ENCODE results near the gene CD44. TPM values are rescaled to one million over a fixed set of nuclear protein-coding genes. Genes with fewer than 3 reads are reported as not detected.

The CD44 gene
- total RNA-seq, 4 donors from 2014 or later: 19.5 to 32.5 (median 29.2) TPM

DNA sequence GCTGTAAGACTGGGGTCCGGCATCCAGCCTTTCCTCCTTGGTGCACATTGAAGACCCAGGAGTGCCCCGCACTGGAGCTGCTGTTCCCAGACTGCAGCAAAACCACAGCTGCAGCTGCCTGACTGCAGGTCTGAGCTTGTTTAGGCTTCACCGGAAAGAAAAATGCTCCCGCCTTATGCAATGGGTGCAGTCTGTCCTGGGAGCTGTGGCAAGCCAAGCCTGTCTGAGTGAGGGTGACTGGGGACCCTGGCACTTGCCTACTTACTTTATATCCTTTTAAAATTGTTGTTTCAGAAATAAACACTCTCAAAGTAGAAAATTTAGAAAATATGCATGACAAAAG, 23.3 kb upstream of the CD44 start:
- no peak overlapping the region for H3K4me3 ChIP-seq
- TF ChIP-seq POLR2A (IDR thresholded peaks at IDR 0.05): no peak
- TF ChIP-seq, protein P1, sequence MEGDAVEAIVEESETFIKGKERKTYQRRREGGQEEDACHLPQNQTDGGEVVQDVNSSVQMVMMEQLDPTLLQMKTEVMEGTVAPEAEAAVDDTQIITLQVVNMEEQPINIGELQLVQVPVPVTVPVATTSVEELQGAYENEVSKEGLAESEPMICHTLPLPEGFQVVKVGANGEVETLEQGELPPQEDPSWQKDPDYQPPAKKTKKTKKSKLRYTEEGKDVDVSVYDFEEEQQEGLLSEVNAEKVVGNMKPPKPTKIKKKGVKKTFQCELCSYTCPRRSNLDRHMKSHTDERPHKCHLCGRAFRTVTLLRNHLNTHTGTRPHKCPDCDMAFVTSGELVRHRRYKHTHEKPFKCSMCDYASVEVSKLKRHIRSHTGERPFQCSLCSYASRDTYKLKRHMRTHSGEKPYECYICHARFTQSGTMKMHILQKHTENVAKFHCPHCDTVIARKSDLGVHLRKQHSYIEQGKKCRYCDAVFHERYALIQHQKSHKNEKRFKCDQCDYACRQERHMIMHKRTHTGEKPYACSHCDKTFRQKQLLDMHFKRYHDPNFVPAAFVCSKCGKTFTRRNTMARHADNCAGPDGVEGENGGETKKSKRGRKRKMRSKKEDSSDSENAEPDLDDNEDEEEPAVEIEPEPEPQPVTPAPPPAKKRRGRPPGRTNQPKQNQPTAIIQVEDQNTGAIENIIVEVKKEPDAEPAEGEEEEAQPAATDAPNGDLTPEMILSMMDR (IDR thresholded peaks at IDR 0.05 in 4 of 5, conservative IDR thresholded peaks at IDR 0.05 in 1 of 5): no peak

DNA sequence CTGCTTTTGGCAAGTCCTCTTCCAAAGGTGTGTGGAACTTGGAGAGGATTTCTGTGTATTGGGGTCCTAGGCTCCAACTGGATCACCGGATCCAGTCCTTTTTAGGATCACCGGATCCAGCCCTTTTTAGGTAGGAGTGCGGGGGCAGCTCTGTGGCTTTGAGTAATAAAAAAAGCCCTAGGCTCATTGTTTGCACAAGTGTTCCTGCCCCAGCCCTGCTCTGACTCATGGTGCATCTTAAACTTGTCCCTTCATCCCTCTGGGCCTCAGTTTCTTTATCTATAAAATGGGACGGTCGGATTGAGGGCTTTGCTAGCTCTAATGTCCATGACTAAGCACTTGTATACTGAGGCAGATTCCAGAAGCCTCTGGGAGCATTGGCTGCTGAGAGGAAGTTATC, 22.7 kb upstream of the CD44 start:
- Histone ChIP-seq H3K27ac (no peak overlapping the region), H3K36me3 (no peaks in the 10 kb centered on the region), H3K9me3 (no peaks in the 10 kb centered on the region), H3K4me3 (no peak overlapping the region), H3K27me3 (no peaks in the 10 kb centered on the region), H3K4me1 (peaks cover 4 to 6% of the 10 kb centered on the region in 2 donors)
- DNase-seq: no peak
- ATAC-seq: no peak
- TF ChIP-seq POLR2A (IDR thresholded peaks at IDR 0.05): no peak
- TF ChIP-seq, protein P1 (IDR thresholded peaks at IDR 0.05 in 4 of 5, conservative IDR thresholded peaks at IDR 0.05 in 1 of 5): no peak
- in situ Hi-C loops (cut with MboI; ENCODE audit: low sequenced_read_pairs in 4 of 4): no loop called here
- intact Hi-C loops (cut with DNase I; ENCODE audit: low total_unique reads): no loop called here

More for the DNA sequence above, 23.3 kb upstream of the CD44 start:
- in situ Hi-C loops (cut with MboI; ENCODE audit: low sequenced_read_pairs in 4 of 4): no loop called here
- no peaks in the 10 kb centered on the region for H3K9me3 ChIP-seq
- no peaks in the 10 kb centered on the region for H3K27me3 ChIP-seq
- DNase-seq (no peak), ATAC-seq (no peak)
- peaks cover 4 to 6% of the 10 kb centered on the region in 2 donors for H3K4me1 ChIP-seq
- intact Hi-C loops (cut with DNase I; ENCODE audit: low total_unique reads): no loop called here
- H3K36me3 ChIP-seq: no peaks in the 10 kb centered on the region
- H3K27ac ChIP-seq: no peak overlapping the region

- TF ChIP-seq, protein P1 (IDR thresholded peaks at IDR 0.05 in 4 of 5, conservative IDR thresholded peaks at IDR 0.05 in 1 of 5): no peak
- no peak for TF ChIP-seq POLR2A (IDR thresholded peaks at IDR 0.05)
- no peak overlapping the region for H3K27ac ChIP-seq
- in situ Hi-C loops (cut with MboI; ENCODE audit: low sequenced_read_pairs in 4 of 4) (no loop called here), intact Hi-C loops (cut with DNase I; ENCODE audit: low total_unique reads) (no loop called here)
- peaks cover 4 to 6% of the 10 kb centered on the region in 2 donors for H3K4me1 ChIP-seq
- H3K27me3 ChIP-seq: no peaks in the 10 kb centered on the region
- no peak overlapping the region for H3K4me3 ChIP-seq
- no peak for DNase-seq
- peak in 1 of 2 donors; percentile 36 for ATAC-seq
- H3K9me3 ChIP-seq: no peaks in the 10 kb centered on the region
- H3K36me3 ChIP-seq: no peaks in the 10 kb centered on the region
Observed at GRCh38 chr11:35116762-35117640, 22.0 kb upstream of the CD44 start.

- DNase-seq (no peak), ATAC-seq (no peak)
- in situ Hi-C loops (cut with MboI; ENCODE audit: low sequenced_read_pairs in 4 of 4): no loop called here
- H3K9me3 ChIP-seq: no peaks in the 10 kb centered on the region
- intact Hi-C loops (cut with DNase I; ENCODE audit: low total_unique reads): no loop called here
- H3K27me3 ChIP-seq: no peaks in the 10 kb centered on the region
- H3K4me1 ChIP-seq: peaks cover 4 to 6% of the 10 kb centered on the region in 2 donors
- H3K4me3 ChIP-seq: no peak overlapping the region
- no peak overlapping the region for H3K27ac ChIP-seq
- TF ChIP-seq POLR2A (IDR thresholded peaks at IDR 0.05): no peak
- TF ChIP-seq, protein P1 (IDR thresholded peaks at IDR 0.05 in 4 of 5, conservative IDR thresholded peaks at IDR 0.05 in 1 of 5): no peak
- no peaks in the 10 kb centered on the region for H3K36me3 ChIP-seq
Observed at GRCh38 chr11:35118906-35119305, 20.1 kb upstream of the CD44 start.

All from gastrocnemius medialis (tissue), 4 donors.